ENCODE measurements around the gene PLCD3. TPM values are rescaled to one million over a fixed set of nuclear protein-coding genes. Genes with fewer than 3 reads are reported as not detected.

The PLCD3 gene
- total and polyA plus RNA-seq, 9 of the 15 experiments (the other 6 are each of a cell fraction or from before 2014, with no cell fraction given), result 0.20 to 22.6 (median 7.5) TPM

- Histone ChIP-seq H3K36me3 (ENCODE audit: control insufficient read depth, insufficient read depth, low read length) (no peaks in the 10 kb centered on the region), H3K27ac (ENCODE audit: extremely low read depth, low read depth, low read length) (no peak overlapping the region), H4K20me1 (replicated peaks; ENCODE audit: control insufficient read depth, insufficient read depth, low read length) (no peaks in the 10 kb centered on the region), H3K9me3 (replicated peaks; ENCODE audit: control insufficient read depth, insufficient read depth, low read depth, low read length) (no peaks in the 10 kb centered on the region), H3K9ac (ENCODE audit: insufficient read depth in 1 of 2, low read depth in 2 of 2, low read length in 2 of 2) (peak overlapping the region in 1 of 2 experiments; percentile 88; a peak in 2 of 4 replicates), H3K79me2 (ENCODE audit: control insufficient read depth, insufficient read depth, low read length) (peaks cover 16% of the 10 kb centered on the region; the same call in 2 of the 3 replicates), H3K4me3 (no peak overlapping the region), H2AFZ (ENCODE audit: low read depth, low read length) (no peak overlapping the region), H3K4me2 (ENCODE audit: insufficient read depth, low read length) (no peak overlapping the region), H3K9me1 (ENCODE audit: control insufficient read depth, insufficient read depth, low read length) (no peaks in the 10 kb centered on the region), H3K4me1 (replicated peaks in 1 of 2; ENCODE audit: control insufficient read depth in 2 of 2, insufficient read depth in 2 of 2, low read length in 2 of 2) (peaks cover 31 to 45% of the 10 kb centered on the region in 2 experiments), H3K27me3 (ENCODE audit: control insufficient read depth in 2 of 2, insufficient read depth in 2 of 2, low read length in 2 of 2) (no peaks in the 10 kb centered on the region)
- 98% methylated on average over 13 of the region's 13 CpGs for WGBS (ENCODE audit: insufficient coverage, low coverage, missing lambda C conversion rate)
- ChIA-PET POLR2A (interaction anchor here (0.8 to 10.1 kb wide), 4 partner anchors 9 to 218 kb away, joined by 3 to 497 read pairs (median 4); partner anchors contain the start of gene HEXIM2), CTCF (ENCODE audit: low intra/inter-chr PET ratio) (no interaction called here)
- FAIRE-seq, result no peak
- ATAC-seq, result no peak
- DNase-seq (ENCODE audit: extremely low read depth in 1 of 4, low spot score in 3 of 4), result no peak
- no TSS peak for BruUV-seq (replicated peaks)
- intact Hi-C loops (cut with micrococcal nuclease), result no loop called here
- in situ Hi-C loops (cut with MboI), result no loop called here
- TF ChIP-seq HDAC6 (IDR thresholded peaks at IDR 0.05; ENCODE audit: low read depth, low read length) (no peak), ZNF639 (CRISPR knock-in tag; conservative IDR thresholded peaks at IDR 0.05 in 1 of 2, IDR thresholded peaks at IDR 0.05 in 1 of 2) (no peak), ELF2 (CRISPR knock-in tag; IDR thresholded peaks at IDR 0.05) (no peak), FOXA3 (CRISPR knock-in tag; conservative IDR thresholded peaks at IDR 0.05 in 1 of 2, IDR thresholded peaks at IDR 0.05 in 1 of 2) (no peak), RB1 (IDR thresholded peaks at IDR 0.05; ENCODE audit: low read depth) (no peak), PHTF2 (CRISPR knock-in tag; IDR thresholded peaks at IDR 0.05) (no peak), MBD2 (IDR thresholded peaks at IDR 0.05; ENCODE audit: borderline replicate concordance, low read depth) (no peak), NR2C2 (CRISPR knock-in tag; IDR thresholded peaks at IDR 0.05) (no peak), NR2C2 (tag; IDR thresholded peaks at IDR 0.05) (no peak), MEF2A (IDR thresholded peaks at IDR 0.05; ENCODE audit: control insufficient read depth, low read depth, low read length) (no peak), MAZ (CRISPR knock-in tag; conservative IDR thresholded peaks at IDR 0.05 in 1 of 2, IDR thresholded peaks at IDR 0.05 in 1 of 2) (no peak), ZNF280B (CRISPR knock-in tag; IDR thresholded peaks at IDR 0.05) (no peak), GTF2A2 (tag; IDR thresholded peaks at IDR 0.05) (no peak)
- TF ChIP-seq, protein P1, sequence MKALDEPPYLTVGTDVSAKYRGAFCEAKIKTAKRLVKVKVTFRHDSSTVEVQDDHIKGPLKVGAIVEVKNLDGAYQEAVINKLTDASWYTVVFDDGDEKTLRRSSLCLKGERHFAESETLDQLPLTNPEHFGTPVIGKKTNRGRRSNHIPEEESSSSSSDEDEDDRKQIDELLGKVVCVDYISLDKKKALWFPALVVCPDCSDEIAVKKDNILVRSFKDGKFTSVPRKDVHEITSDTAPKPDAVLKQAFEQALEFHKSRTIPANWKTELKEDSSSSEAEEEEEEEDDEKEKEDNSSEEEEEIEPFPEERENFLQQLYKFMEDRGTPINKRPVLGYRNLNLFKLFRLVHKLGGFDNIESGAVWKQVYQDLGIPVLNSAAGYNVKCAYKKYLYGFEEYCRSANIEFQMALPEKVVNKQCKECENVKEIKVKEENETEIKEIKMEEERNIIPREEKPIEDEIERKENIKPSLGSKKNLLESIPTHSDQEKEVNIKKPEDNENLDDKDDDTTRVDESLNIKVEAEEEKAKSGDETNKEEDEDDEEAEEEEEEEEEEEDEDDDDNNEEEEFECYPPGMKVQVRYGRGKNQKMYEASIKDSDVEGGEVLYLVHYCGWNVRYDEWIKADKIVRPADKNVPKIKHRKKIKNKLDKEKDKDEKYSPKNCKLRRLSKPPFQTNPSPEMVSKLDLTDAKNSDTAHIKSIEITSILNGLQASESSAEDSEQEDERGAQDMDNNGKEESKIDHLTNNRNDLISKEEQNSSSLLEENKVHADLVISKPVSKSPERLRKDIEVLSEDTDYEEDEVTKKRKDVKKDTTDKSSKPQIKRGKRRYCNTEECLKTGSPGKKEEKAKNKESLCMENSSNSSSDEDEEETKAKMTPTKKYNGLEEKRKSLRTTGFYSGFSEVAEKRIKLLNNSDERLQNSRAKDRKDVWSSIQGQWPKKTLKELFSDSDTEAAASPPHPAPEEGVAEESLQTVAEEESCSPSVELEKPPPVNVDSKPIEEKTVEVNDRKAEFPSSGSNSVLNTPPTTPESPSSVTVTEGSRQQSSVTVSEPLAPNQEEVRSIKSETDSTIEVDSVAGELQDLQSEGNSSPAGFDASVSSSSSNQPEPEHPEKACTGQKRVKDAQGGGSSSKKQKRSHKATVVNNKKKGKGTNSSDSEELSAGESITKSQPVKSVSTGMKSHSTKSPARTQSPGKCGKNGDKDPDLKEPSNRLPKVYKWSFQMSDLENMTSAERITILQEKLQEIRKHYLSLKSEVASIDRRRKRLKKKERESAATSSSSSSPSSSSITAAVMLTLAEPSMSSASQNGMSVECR (CRISPR knock-in tag; IDR thresholded peaks at IDR 0.05), result no peak
Measured at GRCh38 chr17:45143094-45143670, 10.9 kb upstream of the PLCD3 start.

Measured in K562 (cell line).